HEK293 (cell line): ENCODE measurements around the gene TTC34.

Experiments used
- CTCF ChIA-PET: fragments of 350-600 bp; formaldehyde crosslinking; extraction: SDS; loops from one replicate; lab custom pipeline; 2021; ENCODE audit warnings: antibody characterized with exemption; lab: Yijun Ruan, JAX
- POLR2A ChIA-PET: fragments of 300-600 bp; formaldehyde crosslinking; extraction: SDS; loops from one replicate; lab custom pipeline; 2020; ENCODE audit warnings: antibody characterized with exemption, inconsistent platforms; lab: Yijun Ruan, JAX
- H3K27ac ChIP-seq: fragments of 200-500 bp; sonication (Bioruptor generic); 2 replicates; pipeline ENCODE4 v1.5.1; 2014; ENCODE audit warnings: low read depth, low read length, control low read depth, inconsistent platforms; ENCODE audit errors: extremely low read depth
- H3K36me3 ChIP-seq, 2 experiments: fragments of 200-500 bp in 1 of 2; sonication (Bioruptor generic) in 1 of 2; 1 replicate in 1 of 2; 2 replicates in 1 of 2; pipeline ENCODE4 v1.5.1; 2014 to 2017; ENCODE audit warnings: inconsistent platforms in 2 of 2, low read length in 2 of 2; ENCODE audit not compliant: control insufficient read depth in 2 of 2, insufficient read depth in 1 of 2
- H3K4me1 ChIP-seq: fragments of 200-500 bp; sonication (Bioruptor generic); 2 replicates; pipeline ENCODE4 v1.5.1; 2014; ENCODE audit warnings: mild to moderate bottlenecking, low read length, inconsistent platforms; ENCODE audit not compliant: control insufficient read depth, insufficient read depth
- H3K4me3 ChIP-seq: 2 replicates; pipeline ENCODE4 v1.5.1; 2011; ENCODE audit warnings: low read depth, mild to moderate bottlenecking, control low read depth, low read length, moderate library complexity
- H3K9me3 ChIP-seq: fragments of 200-500 bp; sonication (Bioruptor generic); 2 replicates; pipeline ENCODE4 v1.5.1; 2014; ENCODE audit warnings: low read depth, low read length, inconsistent platforms; ENCODE audit not compliant: control insufficient read depth, insufficient read depth
- GLIS1 ChIP-seq: fragments of 450-650 bp; formaldehyde crosslinking; IDR thresholded peaks from 2 replicates; pipeline ENCODE4 v1.5.1; 2016; ENCODE audit warnings: missing biosample characterization, missing genetic modification characterization
- KLF10 ChIP-seq: fragments of 450-650 bp; IDR thresholded peaks from 2 replicates; pipeline ENCODE4 v1.5.1; 2018; ENCODE audit warnings: missing biosample characterization, mild to moderate bottlenecking, missing genetic modification characterization
- KLF16 ChIP-seq: fragments of 450-650 bp; formaldehyde crosslinking; IDR thresholded peaks from 2 replicates; pipeline ENCODE4 v1.5.1; 2017; ENCODE audit warnings: missing biosample characterization, missing genetic modification characterization
- MYNN ChIP-seq: fragments of 450-650 bp; formaldehyde crosslinking; IDR thresholded peaks from 2 replicates; pipeline ENCODE4 v1.5.1; 2016; ENCODE audit warnings: missing biosample characterization, missing genetic modification characterization, borderline replicate concordance
- TRIM28 ChIP-seq: IDR thresholded peaks from 2 replicates; pipeline ENCODE4 v1.6.1; 2011; ENCODE audit warnings: low read length, control low read depth, borderline replicate concordance
- ZBTB48 ChIP-seq: fragments of 450-650 bp; formaldehyde crosslinking; IDR thresholded peaks from 2 replicates; pipeline ENCODE4 v1.5.1; 2016; ENCODE audit warnings: missing biosample characterization, missing genetic modification characterization
- ZEB2 ChIP-seq: fragments of 450-650 bp; formaldehyde crosslinking; IDR thresholded peaks from 2 replicates; pipeline ENCODE4 v1.5.1; 2016; ENCODE audit warnings: missing biosample characterization, missing genetic modification characterization
- ZNF140 ChIP-seq: fragments of 450-650 bp; formaldehyde crosslinking; IDR thresholded peaks from 2 replicates; pipeline ENCODE4 v1.5.1; 2016; ENCODE audit warnings: missing biosample characterization, missing genetic modification characterization
- ZNF341 ChIP-seq: fragments of 450-650 bp; formaldehyde crosslinking; IDR thresholded peaks from 2 replicates; pipeline ENCODE4; 2016; ENCODE audit warnings: low read depth, missing biosample characterization, missing genetic modification characterization
- ZNF366 ChIP-seq: fragments of 450-650 bp; formaldehyde crosslinking; conservative IDR thresholded peaks from 2 replicates; pipeline ENCODE4 v1.5.1; 2016; ENCODE audit warnings: missing biosample characterization, missing genetic modification characterization
- ZNF610 ChIP-seq: fragments of 450-650 bp; formaldehyde crosslinking; IDR thresholded peaks from 2 replicates; pipeline ENCODE4 v1.5.1; 2016; ENCODE audit warnings: missing biosample characterization, missing genetic modification characterization, borderline replicate concordance
- ZNF792 ChIP-seq: fragments of 450-650 bp; formaldehyde crosslinking; IDR thresholded peaks from 2 replicates; pipeline ENCODE4 v1.5.1; 2016; ENCODE audit warnings: missing biosample characterization, missing genetic modification characterization
- TF ChIP-seq, protein P1 (sequence below): fragments of 450-650 bp; formaldehyde crosslinking; IDR thresholded peaks from 2 replicates; pipeline ENCODE4 v1.5.1; 2017; ENCODE audit warnings: missing biosample characterization, missing genetic modification characterization
- TF ChIP-seq, protein P2 (sequence below): fragments of 450-650 bp; formaldehyde crosslinking; IDR thresholded peaks from 2 replicates; pipeline ENCODE4 v1.5.1; 2016; ENCODE audit warnings: missing biosample characterization, missing genetic modification characterization
- TF ChIP-seq, protein P3 (sequence below): fragments of 450-650 bp; formaldehyde crosslinking; IDR thresholded peaks from 2 replicates; pipeline ENCODE4 v1.5.1; 2016; ENCODE audit warnings: missing biosample characterization, missing genetic modification characterization
- TF ChIP-seq, protein P4 (sequence below): fragments of 450-650 bp; IDR thresholded peaks from 2 replicates; pipeline ENCODE4 v1.5.1; 2018; ENCODE audit warnings: missing biosample characterization, mild to moderate bottlenecking, missing genetic modification characterization

TTC34 gene

DNA sequence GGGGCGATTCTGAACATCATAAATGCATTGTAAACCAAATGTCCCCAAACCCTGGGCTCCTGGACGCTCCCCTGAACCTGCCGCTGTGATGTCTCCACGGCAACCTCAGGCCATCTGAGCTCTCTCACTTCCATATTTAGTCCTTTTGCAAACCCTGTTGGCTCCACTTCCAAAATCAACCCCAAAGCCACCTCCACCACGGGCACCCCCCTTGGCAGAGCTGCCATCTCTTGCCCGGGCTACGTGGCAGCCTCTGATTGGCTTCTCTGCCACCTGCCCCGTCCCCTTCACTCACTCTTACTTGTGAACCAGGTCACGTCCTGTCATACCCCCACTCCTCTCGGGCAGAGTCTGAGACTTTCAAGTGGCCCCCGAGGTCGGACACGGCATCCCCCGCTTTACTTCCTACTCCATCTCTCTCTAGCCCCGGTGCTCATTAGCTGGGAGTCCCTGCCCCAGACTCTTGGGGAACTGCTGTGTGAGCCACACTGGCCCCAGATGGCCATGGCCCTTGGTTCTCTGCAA is 199.1 kb downstream of the TTC34 start (continued):
- TF ChIP-seq GLIS1 (tag by site-specific recombination), result no peak

DNA sequence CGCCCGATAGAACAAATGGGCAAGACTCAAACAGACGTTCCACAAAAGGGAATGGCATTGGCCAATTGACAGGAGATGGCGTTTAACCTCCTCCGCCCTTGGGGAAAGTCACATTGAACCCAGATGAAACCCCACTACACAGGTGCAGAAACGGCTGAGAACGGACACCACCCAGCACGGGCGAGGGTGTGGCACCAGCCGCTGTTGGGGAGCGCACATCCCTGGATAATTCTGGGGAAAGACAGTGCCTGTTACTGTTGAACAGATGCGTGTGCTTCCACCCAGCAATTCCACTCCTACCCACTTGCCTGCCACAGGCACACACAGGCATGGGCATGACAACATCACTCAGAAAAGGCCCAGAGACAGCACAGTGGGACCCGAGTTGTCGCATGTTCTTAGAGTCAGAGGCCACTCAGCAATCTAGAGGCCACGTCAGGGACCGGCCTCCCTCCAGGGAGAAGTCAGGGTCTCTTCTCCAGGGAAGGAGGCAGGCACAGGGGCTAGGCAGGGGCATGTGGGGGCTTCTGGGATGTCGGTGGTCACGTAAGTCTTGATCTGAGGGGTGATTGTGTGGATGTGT is 199.7 kb downstream of the TTC34 start:
- ChIA-PET POLR2A (no interaction called here), CTCF (no interaction called here)
- Histone ChIP-seq H3K36me3 (no peaks in the 10 kb centered on the region), H3K4me3 (no peak overlapping the region), H3K4me1 (no peaks in the 10 kb centered on the region), H3K27ac (no peak overlapping the region), H3K9me3 (no peaks in the 10 kb centered on the region)
- TF ChIP-seq ZEB2 (tag by site-specific recombination) (no peak), KLF10 (tag by site-specific recombination) (no peak), ZNF140 (tag by site-specific recombination) (peak; percentile 19; the same call in 1 of the 2 replicates), ZNF610 (tag by site-specific recombination) (no peak), TRIM28 (no peak), KLF16 (no peak)

DNA sequence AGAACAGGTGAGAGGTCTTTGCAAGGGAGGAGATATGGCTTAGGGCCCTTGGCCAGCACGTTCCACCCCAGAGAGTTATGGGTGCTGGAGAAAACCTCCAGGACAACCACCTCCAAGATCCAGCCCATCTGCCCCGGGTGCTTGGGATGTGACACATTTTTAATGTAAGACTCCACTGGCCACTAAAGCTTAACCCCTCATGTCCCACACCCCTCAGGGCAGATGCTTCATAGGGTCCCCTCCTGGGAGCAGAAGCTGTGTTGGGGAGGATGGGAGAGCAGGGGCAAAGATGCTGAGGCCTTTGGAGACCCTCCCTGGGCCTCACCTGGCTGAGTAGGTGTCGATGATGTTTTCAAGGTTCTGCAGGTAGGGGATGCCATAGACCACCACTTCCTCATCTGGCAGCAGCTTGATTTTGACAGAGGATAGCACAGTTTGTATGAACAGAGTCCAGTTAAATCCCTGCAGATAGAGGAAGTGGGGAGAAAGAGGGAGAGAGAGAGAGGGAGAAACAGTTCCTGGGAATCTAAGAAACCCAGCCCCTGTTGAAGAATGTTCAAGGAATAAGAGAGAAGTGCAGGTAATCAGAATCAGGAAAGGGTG is 203.1 kb downstream of the TTC34 start:
- TF ChIP-seq ZBTB48, result no peak
- TF ChIP-seq, all 188 proteins: peak for 0
- ChIA-PET CTCF (no interaction called here), POLR2A (no interaction called here)
- H3K4me1 ChIP-seq, result no peaks in the 10 kb centered on the region
- H3K4me3 ChIP-seq, result no peak overlapping the region
- no peaks in the 10 kb centered on the region for H3K36me3 ChIP-seq
- H3K9me3 ChIP-seq, result no peaks in the 10 kb centered on the region
- no peak overlapping the region for H3K27ac ChIP-seq

DNA sequence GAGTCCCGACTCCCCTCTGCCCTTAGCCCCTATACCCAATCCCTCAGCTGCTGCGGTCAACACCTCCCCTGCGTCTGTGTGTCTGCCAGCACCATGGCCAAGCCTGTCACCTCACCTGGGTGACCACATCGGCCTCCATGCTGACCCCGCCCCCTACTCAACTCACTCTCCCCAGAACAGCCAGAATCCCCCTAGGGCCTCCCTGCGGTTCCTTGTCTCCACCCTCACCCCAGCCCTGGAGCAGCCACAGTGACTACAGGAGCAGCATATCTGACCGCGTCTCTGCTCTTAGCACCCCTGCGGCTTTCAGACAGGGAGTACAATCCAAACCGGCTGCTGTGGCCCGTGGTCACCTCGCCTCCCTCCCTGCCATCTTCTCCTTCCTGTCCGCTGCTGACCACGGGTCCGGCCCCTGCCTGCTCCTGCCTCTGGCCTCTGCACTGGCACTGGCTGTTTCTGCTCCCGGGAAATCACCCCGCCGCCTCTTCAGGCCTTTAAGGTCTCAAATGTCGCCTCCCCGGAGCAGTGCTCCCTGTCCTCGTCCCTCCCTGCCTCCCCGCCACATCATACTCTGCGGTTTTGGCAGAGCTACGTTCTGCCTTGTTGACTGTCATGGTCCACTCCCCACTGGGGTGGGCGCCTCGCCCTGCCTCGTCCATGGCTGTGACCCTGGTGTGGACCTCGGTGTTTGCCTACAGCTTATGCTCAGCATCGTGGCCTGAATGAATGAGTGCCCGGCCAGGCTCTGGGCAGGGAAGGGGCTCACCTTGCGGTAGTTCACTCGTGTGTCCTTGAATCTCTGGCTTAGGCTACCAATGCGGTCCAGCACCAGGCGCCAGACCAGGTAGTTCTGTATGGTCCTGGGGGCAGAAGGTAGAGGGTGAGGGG is 203.8 kb downstream of the TTC34 start:
- TF ChIP-seq ZNF792 (tag by site-specific recombination), result no peak
- TF ChIP-seq, protein P1, sequence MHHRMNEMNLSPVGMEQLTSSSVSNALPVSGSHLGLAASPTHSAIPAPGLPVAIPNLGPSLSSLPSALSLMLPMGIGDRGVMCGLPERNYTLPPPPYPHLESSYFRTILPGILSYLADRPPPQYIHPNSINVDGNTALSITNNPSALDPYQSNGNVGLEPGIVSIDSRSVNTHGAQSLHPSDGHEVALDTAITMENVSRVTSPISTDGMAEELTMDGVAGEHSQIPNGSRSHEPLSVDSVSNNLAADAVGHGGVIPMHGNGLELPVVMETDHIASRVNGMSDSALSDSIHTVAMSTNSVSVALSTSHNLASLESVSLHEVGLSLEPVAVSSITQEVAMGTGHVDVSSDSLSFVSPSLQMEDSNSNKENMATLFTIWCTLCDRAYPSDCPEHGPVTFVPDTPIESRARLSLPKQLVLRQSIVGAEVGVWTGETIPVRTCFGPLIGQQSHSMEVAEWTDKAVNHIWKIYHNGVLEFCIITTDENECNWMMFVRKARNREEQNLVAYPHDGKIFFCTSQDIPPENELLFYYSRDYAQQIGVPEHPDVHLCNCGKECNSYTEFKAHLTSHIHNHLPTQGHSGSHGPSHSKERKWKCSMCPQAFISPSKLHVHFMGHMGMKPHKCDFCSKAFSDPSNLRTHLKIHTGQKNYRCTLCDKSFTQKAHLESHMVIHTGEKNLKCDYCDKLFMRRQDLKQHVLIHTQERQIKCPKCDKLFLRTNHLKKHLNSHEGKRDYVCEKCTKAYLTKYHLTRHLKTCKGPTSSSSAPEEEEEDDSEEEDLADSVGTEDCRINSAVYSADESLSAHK (tag by site-specific recombination), result no peak
- TF ChIP-seq ZNF366 (tag by site-specific recombination), result no peak
- TF ChIP-seq, protein P2, sequence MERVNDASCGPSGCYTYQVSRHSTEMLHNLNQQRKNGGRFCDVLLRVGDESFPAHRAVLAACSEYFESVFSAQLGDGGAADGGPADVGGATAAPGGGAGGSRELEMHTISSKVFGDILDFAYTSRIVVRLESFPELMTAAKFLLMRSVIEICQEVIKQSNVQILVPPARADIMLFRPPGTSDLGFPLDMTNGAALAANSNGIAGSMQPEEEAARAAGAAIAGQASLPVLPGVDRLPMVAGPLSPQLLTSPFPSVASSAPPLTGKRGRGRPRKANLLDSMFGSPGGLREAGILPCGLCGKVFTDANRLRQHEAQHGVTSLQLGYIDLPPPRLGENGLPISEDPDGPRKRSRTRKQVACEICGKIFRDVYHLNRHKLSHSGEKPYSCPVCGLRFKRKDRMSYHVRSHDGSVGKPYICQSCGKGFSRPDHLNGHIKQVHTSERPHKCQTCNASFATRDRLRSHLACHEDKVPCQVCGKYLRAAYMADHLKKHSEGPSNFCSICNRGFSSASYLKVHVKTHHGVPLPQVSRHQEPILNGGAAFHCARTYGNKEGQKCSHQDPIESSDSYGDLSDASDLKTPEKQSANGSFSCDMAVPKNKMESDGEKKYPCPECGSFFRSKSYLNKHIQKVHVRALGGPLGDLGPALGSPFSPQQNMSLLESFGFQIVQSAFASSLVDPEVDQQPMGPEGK (tag by site-specific recombination), result no peak
- TF ChIP-seq, protein P3, sequence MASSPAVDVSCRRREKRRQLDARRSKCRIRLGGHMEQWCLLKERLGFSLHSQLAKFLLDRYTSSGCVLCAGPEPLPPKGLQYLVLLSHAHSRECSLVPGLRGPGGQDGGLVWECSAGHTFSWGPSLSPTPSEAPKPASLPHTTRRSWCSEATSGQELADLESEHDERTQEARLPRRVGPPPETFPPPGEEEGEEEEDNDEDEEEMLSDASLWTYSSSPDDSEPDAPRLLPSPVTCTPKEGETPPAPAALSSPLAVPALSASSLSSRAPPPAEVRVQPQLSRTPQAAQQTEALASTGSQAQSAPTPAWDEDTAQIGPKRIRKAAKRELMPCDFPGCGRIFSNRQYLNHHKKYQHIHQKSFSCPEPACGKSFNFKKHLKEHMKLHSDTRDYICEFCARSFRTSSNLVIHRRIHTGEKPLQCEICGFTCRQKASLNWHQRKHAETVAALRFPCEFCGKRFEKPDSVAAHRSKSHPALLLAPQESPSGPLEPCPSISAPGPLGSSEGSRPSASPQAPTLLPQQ (tag by site-specific recombination), result no peak
- no peak for TF ChIP-seq MYNN (tag by site-specific recombination)
- TF ChIP-seq, protein P4, sequence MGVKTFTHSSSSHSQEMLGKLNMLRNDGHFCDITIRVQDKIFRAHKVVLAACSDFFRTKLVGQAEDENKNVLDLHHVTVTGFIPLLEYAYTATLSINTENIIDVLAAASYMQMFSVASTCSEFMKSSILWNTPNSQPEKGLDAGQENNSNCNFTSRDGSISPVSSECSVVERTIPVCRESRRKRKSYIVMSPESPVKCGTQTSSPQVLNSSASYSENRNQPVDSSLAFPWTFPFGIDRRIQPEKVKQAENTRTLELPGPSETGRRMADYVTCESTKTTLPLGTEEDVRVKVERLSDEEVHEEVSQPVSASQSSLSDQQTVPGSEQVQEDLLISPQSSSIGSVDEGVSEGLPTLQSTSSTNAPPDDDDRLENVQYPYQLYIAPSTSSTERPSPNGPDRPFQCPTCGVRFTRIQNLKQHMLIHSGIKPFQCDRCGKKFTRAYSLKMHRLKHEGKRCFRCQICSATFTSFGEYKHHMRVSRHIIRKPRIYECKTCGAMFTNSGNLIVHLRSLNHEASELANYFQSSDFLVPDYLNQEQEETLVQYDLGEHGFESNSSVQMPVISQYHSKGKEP (tag by site-specific recombination), result no peak
- no peak for TF ChIP-seq ZNF341 (tag by site-specific recombination)
- Histone ChIP-seq H3K27ac (no peak overlapping the region), H3K9me3 (no peaks in the 10 kb centered on the region), H3K36me3 (no peaks in the 10 kb centered on the region), H3K4me3 (no peak overlapping the region), H3K4me1 (no peaks in the 10 kb centered on the region)
- CTCF ChIA-PET, result no interaction called here
- POLR2A ChIA-PET, result no interaction called here
